GM20000 (cell line): ENCODE results near the gene MTCL3.

Experiments
- DNase-seq: peaks from one replicate; pipeline ENCODE4 v3.0.0; 2012; ENCODE audit warnings: low spot score
- CTCF ChIP-seq: IDR thresholded peaks from 2 replicates; pipeline ENCODE4 v1.5.1; 2012; ENCODE audit warnings: mild to moderate bottlenecking, control low read depth; ENCODE audit errors: extremely low read depth, missing control alignments

The MTCL3 gene

GRCh38 chr6:127522714-127523113 is 3.6 kb upstream of the MTCL3 start:
- no peak for TF ChIP-seq CTCF
- DNase-seq: no peak

GRCh38 chr6:127520066-127520465 is 931 bp upstream of the MTCL3 start:
- no peak for DNase-seq
- TF ChIP-seq CTCF: no peak

- no peak for DNase-seq
- TF ChIP-seq CTCF: no peak
These were observed 292 bp upstream of the MTCL3 start for GRCh38 chr6:127519469-127519785.

GRCh38 chr6:127518191-127518709 is 885 bp downstream of the MTCL3 start:
- no peak for TF ChIP-seq CTCF
- no peak for DNase-seq

DNA sequence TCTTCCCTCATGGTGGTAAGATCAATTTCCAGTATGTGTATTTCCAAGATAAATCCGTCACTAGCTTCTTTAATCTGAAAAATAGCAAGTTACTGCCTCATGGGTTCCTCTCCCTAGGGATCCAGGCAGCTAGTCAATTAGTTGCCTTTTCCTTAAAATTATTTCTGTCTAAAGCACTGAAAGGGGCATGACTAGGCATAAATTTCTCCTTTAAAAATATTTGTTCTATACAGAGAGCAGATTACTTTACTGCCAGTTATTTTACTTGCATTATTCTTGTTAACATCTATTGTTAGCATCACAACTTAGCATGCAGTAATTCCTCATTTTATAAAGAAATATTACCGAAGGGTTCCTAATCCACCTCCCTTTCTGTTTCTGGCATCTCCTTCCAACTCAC is 1.4 kb downstream of the MTCL3 start:
- DNase-seq: no peak
- no peak for TF ChIP-seq CTCF

DNA sequence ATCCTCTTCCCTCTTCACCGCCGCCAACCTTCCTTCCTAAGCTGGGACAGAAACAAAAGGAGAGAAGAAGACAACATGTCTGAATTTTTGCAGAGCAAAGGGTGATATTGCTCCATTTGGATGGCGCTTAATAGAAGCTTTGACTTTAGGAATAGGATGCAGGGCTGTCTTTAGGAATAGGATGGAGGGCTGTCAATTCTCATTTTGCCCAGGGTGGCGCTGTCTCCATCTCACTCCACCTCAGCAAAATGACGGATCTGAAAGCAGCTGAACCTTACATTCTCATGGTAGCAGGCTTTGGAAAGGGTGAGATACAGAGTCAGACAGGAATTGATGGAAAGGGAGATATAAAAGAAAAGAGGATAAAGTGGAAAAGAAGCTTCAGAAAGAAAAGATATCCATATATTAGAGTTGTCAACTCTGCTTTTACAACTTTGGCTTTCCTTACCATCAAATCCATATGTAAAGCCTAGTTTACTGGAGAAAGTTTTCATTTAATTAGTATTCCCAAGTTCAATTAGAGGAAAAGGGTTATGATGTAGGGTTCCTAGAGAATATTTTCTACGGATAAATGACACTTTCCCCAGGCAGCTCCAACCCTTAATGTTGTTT is 2.4 kb downstream of the MTCL3 start:
- peak; percentile 69 for DNase-seq
- peak; percentile 67 for TF ChIP-seq CTCF

DNA sequence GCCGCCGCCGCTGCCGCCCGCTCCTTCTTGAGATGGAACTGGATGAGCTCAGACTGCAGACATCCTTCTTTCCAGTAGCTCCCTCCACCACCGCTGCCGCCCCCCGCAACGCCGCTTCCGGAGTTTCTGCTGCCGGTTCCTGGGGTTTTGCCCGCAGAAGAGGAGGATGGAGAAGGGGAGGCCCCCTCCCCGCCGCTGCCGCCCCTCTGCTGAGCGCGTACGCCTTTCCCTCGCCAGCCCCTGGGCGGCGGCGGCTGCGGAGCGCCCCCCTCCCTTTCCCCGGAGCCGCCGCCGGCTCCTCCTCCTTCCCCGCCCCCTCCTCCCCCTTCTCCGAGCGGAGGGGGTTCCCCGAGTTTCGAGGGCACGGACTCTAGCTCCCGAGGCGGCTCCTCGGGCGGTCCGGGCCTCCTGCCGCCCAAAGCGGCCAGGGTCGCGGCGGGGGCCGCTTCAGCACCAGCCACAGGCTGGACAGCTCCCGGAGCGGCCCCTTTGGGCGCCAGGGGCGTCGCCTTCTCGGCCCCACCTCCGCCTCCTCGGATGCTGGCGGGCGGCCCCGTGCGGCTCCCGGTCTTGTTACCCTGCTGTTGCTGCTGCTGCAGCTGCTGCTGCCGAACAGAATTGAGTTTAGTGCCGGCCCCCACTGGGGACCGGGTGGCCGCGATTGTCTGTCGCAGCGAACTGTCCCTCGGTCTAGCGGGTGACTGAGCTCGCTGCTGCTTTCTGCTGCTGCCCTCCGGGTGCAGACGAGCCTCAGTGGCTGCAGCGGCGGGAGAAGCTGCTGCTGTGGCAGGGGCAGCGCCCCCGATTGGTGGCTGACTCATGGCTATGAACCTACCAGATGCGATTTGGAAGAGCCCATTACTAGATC is 3.1 kb downstream of the MTCL3 start:
- peak; percentile 84 for DNase-seq
- TF ChIP-seq CTCF: no peak
